ENCODE data around the gene AGBL4.
A peak's percentile ranks its signal among the peaks of the same experiment; 100 is the strongest.

The AGBL4 gene

DNA sequence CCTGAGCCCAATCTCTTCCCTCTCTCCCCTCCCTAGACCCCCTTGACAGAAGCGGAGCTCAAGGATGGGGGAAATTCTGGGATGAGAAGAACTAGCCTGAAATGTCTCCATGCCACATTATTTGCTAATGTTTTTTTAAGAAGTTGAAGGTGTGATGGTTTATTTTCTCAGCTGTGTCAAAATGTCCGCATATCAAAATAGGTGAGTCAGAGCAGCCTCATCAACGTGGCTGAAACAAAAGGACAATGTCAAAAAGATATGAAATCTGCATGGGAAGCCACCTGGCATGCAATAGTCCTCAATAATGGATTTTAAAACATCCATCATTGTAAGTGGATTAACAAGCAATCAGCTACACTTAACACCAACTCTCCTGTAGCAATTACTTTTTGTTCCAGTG lies 1348.5 kb downstream of the AGBL4 start:
- H3K27me3 ChIP-seq (ENCODE audit: insufficient read depth, low read depth, severe bottlenecking), result no peaks in the 10 kb centered on the region
- no peak overlapping the region for H3K27ac ChIP-seq
- H3K36me3 ChIP-seq, result no peaks in the 10 kb centered on the region
- H3K9me3 ChIP-seq (ENCODE audit: severe bottlenecking), result no peaks in the 10 kb centered on the region
- H3K4me3 ChIP-seq (ENCODE audit: low read depth, low read length), result no peak overlapping the region
- TF ChIP-seq, protein P1, sequence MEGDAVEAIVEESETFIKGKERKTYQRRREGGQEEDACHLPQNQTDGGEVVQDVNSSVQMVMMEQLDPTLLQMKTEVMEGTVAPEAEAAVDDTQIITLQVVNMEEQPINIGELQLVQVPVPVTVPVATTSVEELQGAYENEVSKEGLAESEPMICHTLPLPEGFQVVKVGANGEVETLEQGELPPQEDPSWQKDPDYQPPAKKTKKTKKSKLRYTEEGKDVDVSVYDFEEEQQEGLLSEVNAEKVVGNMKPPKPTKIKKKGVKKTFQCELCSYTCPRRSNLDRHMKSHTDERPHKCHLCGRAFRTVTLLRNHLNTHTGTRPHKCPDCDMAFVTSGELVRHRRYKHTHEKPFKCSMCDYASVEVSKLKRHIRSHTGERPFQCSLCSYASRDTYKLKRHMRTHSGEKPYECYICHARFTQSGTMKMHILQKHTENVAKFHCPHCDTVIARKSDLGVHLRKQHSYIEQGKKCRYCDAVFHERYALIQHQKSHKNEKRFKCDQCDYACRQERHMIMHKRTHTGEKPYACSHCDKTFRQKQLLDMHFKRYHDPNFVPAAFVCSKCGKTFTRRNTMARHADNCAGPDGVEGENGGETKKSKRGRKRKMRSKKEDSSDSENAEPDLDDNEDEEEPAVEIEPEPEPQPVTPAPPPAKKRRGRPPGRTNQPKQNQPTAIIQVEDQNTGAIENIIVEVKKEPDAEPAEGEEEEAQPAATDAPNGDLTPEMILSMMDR (IDR thresholded peaks at IDR 0.05; ENCODE audit: low read depth, low read length), result no peak
- no peak for DNase-seq

DNA sequence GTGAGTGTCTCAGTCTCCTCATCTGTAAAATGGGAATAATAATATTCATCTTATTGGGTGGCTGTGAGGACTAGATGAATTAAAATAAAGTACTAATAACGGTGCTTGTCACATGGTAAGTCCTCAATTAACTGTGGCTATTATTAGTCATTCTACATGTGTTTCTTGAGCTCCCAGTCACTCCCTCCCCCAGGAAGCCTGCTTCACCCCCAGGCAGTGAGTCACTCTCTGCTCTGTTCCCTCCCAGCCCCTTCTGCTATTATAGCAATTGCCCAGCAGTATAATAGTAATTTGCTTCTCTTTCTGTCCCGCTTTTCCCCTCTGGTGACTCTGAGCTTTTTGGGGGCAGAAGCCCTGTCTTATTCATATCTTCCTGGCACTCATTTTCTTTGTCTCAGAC lies 1349.1 kb downstream of the AGBL4 start:
- Histone ChIP-seq H3K27ac (no peak overlapping the region), H3K4me3 (ENCODE audit: low read depth, low read length) (no peak overlapping the region), H3K36me3 (no peaks in the 10 kb centered on the region), H3K27me3 (ENCODE audit: insufficient read depth, low read depth, severe bottlenecking) (no peaks in the 10 kb centered on the region), H3K9me3 (ENCODE audit: severe bottlenecking) (no peaks in the 10 kb centered on the region)
- TF ChIP-seq, protein P1 (IDR thresholded peaks at IDR 0.05; ENCODE audit: low read depth, low read length), result no peak
- no peak for DNase-seq

DNA sequence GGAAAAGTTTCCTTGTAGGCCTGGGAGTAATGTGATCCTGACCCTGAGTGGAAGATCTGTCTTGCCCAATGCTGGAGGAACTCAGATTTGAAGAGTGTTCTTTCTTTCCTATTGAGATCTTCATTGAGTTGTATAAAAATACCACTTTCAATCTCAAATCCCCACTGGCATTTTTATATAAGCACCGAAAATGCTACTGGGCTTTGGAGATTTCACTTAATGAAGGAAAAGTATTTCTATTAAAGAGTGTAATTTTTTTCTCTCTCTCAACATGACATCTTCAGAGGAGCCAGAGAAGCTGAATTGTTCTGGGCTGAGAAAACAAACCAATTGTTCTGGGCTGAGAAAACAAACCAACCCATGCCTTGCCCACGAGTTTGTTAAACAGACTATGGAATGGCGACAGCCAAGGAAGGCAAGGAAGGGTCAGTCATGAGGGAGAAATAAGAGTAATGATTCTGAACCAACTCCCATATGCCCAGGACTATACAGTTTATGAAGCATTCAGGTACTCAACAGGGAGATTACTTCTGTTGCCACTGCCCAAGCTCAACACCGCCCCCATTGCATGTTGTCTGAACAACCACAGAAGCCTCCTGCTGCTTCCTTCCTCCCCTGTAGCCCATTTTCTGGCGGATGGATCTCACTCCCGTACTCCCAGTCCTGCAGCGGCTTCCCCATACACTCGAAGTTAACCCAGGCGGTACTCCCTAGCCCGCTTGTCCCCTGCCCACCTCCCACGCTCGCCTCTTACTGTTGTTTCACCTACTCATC lies 1350.2 kb downstream of the AGBL4 start:
- TF ChIP-seq, protein P1 (IDR thresholded peaks at IDR 0.05; ENCODE audit: low read depth, low read length), result peak; percentile 78
- no peaks in the 10 kb centered on the region for H3K36me3 ChIP-seq
- no peak overlapping the region for H3K27ac ChIP-seq
- H3K4me3 ChIP-seq (ENCODE audit: low read depth, low read length), result no peak overlapping the region
- no peaks in the 10 kb centered on the region for H3K9me3 ChIP-seq (ENCODE audit: severe bottlenecking)
- DNase-seq, result peak; percentile 69
- no peaks in the 10 kb centered on the region for H3K27me3 ChIP-seq (ENCODE audit: insufficient read depth, low read depth, severe bottlenecking)

DNA sequence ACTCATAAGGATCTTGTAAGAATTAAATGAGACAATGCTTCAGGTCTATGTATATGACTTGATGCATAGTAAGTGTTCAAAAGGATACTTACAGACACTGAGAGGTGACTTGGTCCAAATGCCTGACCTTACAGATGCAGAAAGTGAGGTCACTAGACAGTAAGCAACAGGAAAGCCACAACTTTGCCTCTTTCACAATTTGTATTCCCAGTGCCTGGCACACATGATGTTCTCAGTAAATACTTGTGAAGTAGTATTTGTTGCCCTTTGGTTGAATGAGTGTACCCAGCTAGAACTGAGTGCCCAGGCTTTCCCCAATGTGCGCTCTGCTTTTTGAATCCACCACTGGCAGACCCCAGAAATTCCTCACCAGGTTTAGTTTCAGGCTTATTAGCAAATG lies 1352.2 kb downstream of the AGBL4 start:
- DNase-seq, result no peak
- no peaks in the 10 kb centered on the region for H3K27me3 ChIP-seq (ENCODE audit: insufficient read depth, low read depth, severe bottlenecking)
- TF ChIP-seq, protein P1 (IDR thresholded peaks at IDR 0.05; ENCODE audit: low read depth, low read length), result no peak
- no peak overlapping the region for H3K4me3 ChIP-seq (ENCODE audit: low read depth, low read length)
- no peaks in the 10 kb centered on the region for H3K36me3 ChIP-seq
- no peak overlapping the region for H3K27ac ChIP-seq
- H3K9me3 ChIP-seq (ENCODE audit: severe bottlenecking), result no peaks in the 10 kb centered on the region

DNA sequence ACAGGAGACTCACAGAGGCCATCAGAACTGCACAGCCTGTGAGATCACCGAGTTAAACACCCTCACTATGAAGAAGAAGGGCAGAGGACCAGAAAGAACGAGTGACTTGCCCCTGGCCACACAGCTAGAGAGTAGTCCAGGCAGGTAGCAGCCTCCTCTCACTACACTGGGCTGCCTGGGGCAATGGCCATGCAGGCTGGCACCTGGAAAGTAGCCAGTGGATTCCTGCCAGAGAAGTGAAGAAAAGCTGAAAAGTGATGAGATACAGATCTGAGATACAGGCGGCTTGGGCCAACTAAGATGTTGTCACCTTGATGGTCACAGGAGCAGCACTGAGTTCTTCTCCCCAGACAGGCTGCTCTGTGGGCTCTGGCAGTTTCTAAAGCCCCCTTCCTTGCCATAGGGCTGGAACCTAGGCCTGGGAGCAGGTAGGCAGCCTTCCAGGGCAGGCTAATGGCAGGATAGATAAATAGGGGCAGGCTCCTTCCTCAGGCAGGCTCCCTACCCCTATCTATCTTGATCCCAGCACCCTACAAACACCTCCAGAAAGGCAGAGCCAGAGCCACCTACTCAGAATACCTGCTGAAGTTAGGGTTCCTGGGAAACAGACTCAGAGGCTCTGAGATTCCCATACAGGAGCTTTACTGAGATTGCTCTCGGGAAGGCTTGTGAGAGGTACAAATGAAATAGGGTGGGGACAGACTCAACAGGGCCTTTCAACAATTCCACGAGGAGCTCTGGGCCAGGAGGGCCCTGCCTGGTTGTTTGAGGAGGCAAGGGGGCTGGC lies 1353.3 kb downstream of the AGBL4 start:
- Histone ChIP-seq H3K4me3 (ENCODE audit: low read depth, low read length) (no peak overlapping the region), H3K36me3 (no peaks in the 10 kb centered on the region), H3K9me3 (ENCODE audit: severe bottlenecking) (no peaks in the 10 kb centered on the region), H3K27ac (no peak overlapping the region), H3K27me3 (ENCODE audit: insufficient read depth, low read depth, severe bottlenecking) (no peaks in the 10 kb centered on the region)
- DNase-seq, result no peak
- TF ChIP-seq, protein P1 (IDR thresholded peaks at IDR 0.05; ENCODE audit: low read depth, low read length), result no peak
